ENCODE measurements around the gene STEAP1B. TPM values are rescaled to one million over a fixed set of nuclear protein-coding genes. Genes with fewer than 3 reads are reported as not detected.

STEAP1B gene
- total RNA-seq, 2 experiments from 2014 or later: not detected

- H3K27ac ChIP-seq (ENCODE audit: low read depth in 1 of 2, low read length in 2 of 2): no peak overlapping the region
- no peak for ATAC-seq (ENCODE audit: poor library complexity)
- DNase-seq: no peak
These were observed 114.7 kb downstream of the STEAP1B start for GRCh38 chr7:22385326-22385725.

GRCh38 chr7:22380333-22380732 is 119.7 kb downstream of the STEAP1B start:
- H3K4me3 Mint-ChIP-seq: no peak overlapping the region
- no peak overlapping the region for H3K4me3 ChIP-seq (ENCODE audit: low read length)
- intact Hi-C loops (cut with DNase I, micrococcal nuclease): no loop called here
- no peaks in the 10 kb centered on the region for H3K36me3 Mint-ChIP-seq (ENCODE audit: low read depth)
- no peaks in the 10 kb centered on the region for H3K27me3 ChIP-seq (ENCODE audit: control insufficient read depth in 1 of 2, insufficient read depth in 2 of 2, low read length in 2 of 2)
- no peak for TF ChIP-seq CTCF (IDR thresholded peaks at IDR 0.05)
- no peaks in the 10 kb centered on the region for H3K4me1 ChIP-seq (ENCODE audit: insufficient read depth, low read length)
- no peak overlapping the region for H3K27ac ChIP-seq (ENCODE audit: low read depth in 1 of 2, low read length in 2 of 2)
- H3K27ac Mint-ChIP-seq: no peak overlapping the region
- ATAC-seq (ENCODE audit: poor library complexity) (no peak), DNase-seq (no peak)
- CTCF ChIA-PET: no interaction called here
- no peaks in the 10 kb centered on the region for H3K9me3 Mint-ChIP-seq
- H3K4me1 Mint-ChIP-seq (ENCODE audit: low read depth): no peaks in the 10 kb centered on the region
- peaks cover 5% of the 10 kb centered on the region for H3K27me3 Mint-ChIP-seq
- POLR2A ChIA-PET: no interaction called here
- no peaks in the 10 kb centered on the region for H3K36me3 ChIP-seq (ENCODE audit: insufficient read depth, low read length)
- H3K9me3 ChIP-seq (ENCODE audit: control insufficient read depth in 1 of 2, insufficient read depth in 1 of 2, low read length in 2 of 2): no peaks in the 10 kb centered on the region

More at GRCh38 chr7:22385326-22385725, 114.7 kb downstream of the STEAP1B start:
- Mint-ChIP-seq H3K4me3 (no peak overlapping the region), H3K27me3 (peaks cover 5% of the 10 kb centered on the region), H3K9me3 (no peaks in the 10 kb centered on the region), H3K36me3 (ENCODE audit: low read depth) (no peaks in the 10 kb centered on the region), H3K27ac (no peak overlapping the region), H3K4me1 (ENCODE audit: low read depth) (no peaks in the 10 kb centered on the region)
- CTCF ChIA-PET: no interaction called here
- H3K4me1 ChIP-seq (ENCODE audit: insufficient read depth, low read length): no peaks in the 10 kb centered on the region
- H3K27me3 ChIP-seq (ENCODE audit: control insufficient read depth in 1 of 2, insufficient read depth in 2 of 2, low read length in 2 of 2): no peaks in the 10 kb centered on the region
- TF ChIP-seq CTCF (IDR thresholded peaks at IDR 0.05): no peak
- no peaks in the 10 kb centered on the region for H3K36me3 ChIP-seq (ENCODE audit: insufficient read depth, low read length)
- POLR2A ChIA-PET: no interaction called here
- H3K9me3 ChIP-seq (ENCODE audit: control insufficient read depth in 1 of 2, insufficient read depth in 1 of 2, low read length in 2 of 2): no peaks in the 10 kb centered on the region
- H3K4me3 ChIP-seq (ENCODE audit: low read length): no peak overlapping the region
- intact Hi-C loops (cut with DNase I, micrococcal nuclease): no loop called here

GRCh38 chr7:22378199-22378980 is 121.6 kb downstream of the STEAP1B start:
- H3K27me3 ChIP-seq (ENCODE audit: control insufficient read depth in 1 of 2, insufficient read depth in 2 of 2, low read length in 2 of 2): no peaks in the 10 kb centered on the region
- POLR2A ChIA-PET: no interaction called here
- intact Hi-C loops (cut with DNase I, micrococcal nuclease): no loop called here
- H3K36me3 ChIP-seq (ENCODE audit: insufficient read depth, low read length): no peaks in the 10 kb centered on the region
- ATAC-seq (ENCODE audit: poor library complexity) (no peak), DNase-seq (no peak)
- Mint-ChIP-seq H3K27ac (no peak overlapping the region), H3K27me3 (no peaks in the 10 kb centered on the region), H3K4me1 (ENCODE audit: low read depth) (no peaks in the 10 kb centered on the region), H3K9me3 (no peaks in the 10 kb centered on the region), H3K36me3 (ENCODE audit: low read depth) (no peaks in the 10 kb centered on the region), H3K4me3 (no peak overlapping the region)
- CTCF ChIA-PET: no interaction called here
- no peaks in the 10 kb centered on the region for H3K4me1 ChIP-seq (ENCODE audit: insufficient read depth, low read length)
- no peaks in the 10 kb centered on the region for H3K9me3 ChIP-seq (ENCODE audit: control insufficient read depth in 1 of 2, insufficient read depth in 1 of 2, low read length in 2 of 2)
- no peak overlapping the region for H3K27ac ChIP-seq (ENCODE audit: low read depth in 1 of 2, low read length in 2 of 2)
- TF ChIP-seq CTCF (IDR thresholded peaks at IDR 0.05): no peak
- H3K4me3 ChIP-seq (ENCODE audit: low read length): no peak overlapping the region

Measured in CD4-positive, alpha-beta T cell (primary cell).